HEK293 (cell line): ENCODE results near the gene HOXC11.
A peak's percentile ranks its signal among the peaks of the same experiment; 100 is the strongest.

Source experiments
- GLIS2 ChIP-seq: fragments of 450-650 bp; formaldehyde crosslinking; IDR thresholded peaks from 2 replicates; pipeline ENCODE4 v1.5.1; 2016; ENCODE audit warnings: missing biosample characterization, missing genetic modification characterization
- INSM2 ChIP-seq: fragments of 450-650 bp; formaldehyde crosslinking; IDR thresholded peaks from 2 replicates; pipeline ENCODE4 v1.5.1; 2016; ENCODE audit warnings: missing biosample characterization, missing genetic modification characterization
- PRDM4 ChIP-seq: fragments of 450-650 bp; formaldehyde crosslinking; IDR thresholded peaks from 2 replicates; pipeline ENCODE4 v1.5.1; 2017; ENCODE audit warnings: missing biosample characterization, missing genetic modification characterization
- SCRT1 ChIP-seq: fragments of 450-650 bp; formaldehyde crosslinking; IDR thresholded peaks from 2 replicates; pipeline ENCODE4 v1.5.1; 2016; ENCODE audit warnings: missing biosample characterization, missing genetic modification characterization, borderline replicate concordance
- SCRT2 ChIP-seq: fragments of 450-650 bp; formaldehyde crosslinking; IDR thresholded peaks from 2 replicates; pipeline ENCODE4 v1.5.1; 2016; ENCODE audit warnings: missing biosample characterization, missing genetic modification characterization
- SP3 ChIP-seq: fragments of 450-650 bp; formaldehyde crosslinking; IDR thresholded peaks from 2 replicates; pipeline ENCODE4 v1.5.1; 2016; ENCODE audit warnings: missing biosample characterization, missing genetic modification characterization
- TCF7L2 ChIP-seq: IDR thresholded peaks from 2 replicates; pipeline ENCODE4 v1.6.1; 2011; ENCODE audit warnings: low read depth, mild to moderate bottlenecking, inconsistent platforms, low read length, moderate library complexity, borderline replicate concordance
- ZBTB11 ChIP-seq: fragments of 450-650 bp; formaldehyde crosslinking; conservative IDR thresholded peaks from 2 replicates; pipeline ENCODE4 v1.5.1; 2016; ENCODE audit warnings: low read depth, missing biosample characterization, missing genetic modification characterization
- ZFP69B ChIP-seq: fragments of 450-650 bp; formaldehyde crosslinking; IDR thresholded peaks from 2 replicates; pipeline ENCODE4 v1.5.1; 2016; ENCODE audit warnings: missing biosample characterization, missing genetic modification characterization
- ZNF140 ChIP-seq: fragments of 450-650 bp; formaldehyde crosslinking; IDR thresholded peaks from 2 replicates; pipeline ENCODE4 v1.5.1; 2016; ENCODE audit warnings: missing biosample characterization, missing genetic modification characterization
- ZNF169 ChIP-seq: fragments of 450-650 bp; formaldehyde crosslinking; IDR thresholded peaks from 2 replicates; pipeline ENCODE4 v1.5.1; 2016; ENCODE audit warnings: missing biosample characterization, missing genetic modification characterization
- ZNF223 ChIP-seq: fragments of 450-650 bp; formaldehyde crosslinking; IDR thresholded peaks from 2 replicates; pipeline ENCODE4 v1.5.1; 2016; ENCODE audit warnings: missing biosample characterization, missing genetic modification characterization
- ZNF302 ChIP-seq: fragments of 450-650 bp; formaldehyde crosslinking; IDR thresholded peaks from 2 replicates; pipeline ENCODE4 v1.5.1; 2016; ENCODE audit warnings: missing biosample characterization, missing genetic modification characterization, low read depth
- ZNF335 ChIP-seq: fragments of 450-650 bp; formaldehyde crosslinking; conservative IDR thresholded peaks from 2 replicates; pipeline ENCODE4 v1.5.1; 2016; ENCODE audit warnings: missing biosample characterization, missing genetic modification characterization
- ZNF544 ChIP-seq: fragments of 450-650 bp; formaldehyde crosslinking; IDR thresholded peaks from 2 replicates; pipeline ENCODE4 v1.5.0; 2017; ENCODE audit warnings: missing biosample characterization, missing genetic modification characterization
- ZNF624 ChIP-seq: fragments of 450-650 bp; formaldehyde crosslinking; IDR thresholded peaks from 2 replicates; pipeline ENCODE4 v1.5.1; 2017; ENCODE audit warnings: missing biosample characterization, missing genetic modification characterization
- ZNF629 ChIP-seq: fragments of 450-650 bp; formaldehyde crosslinking; IDR thresholded peaks from 2 replicates; pipeline ENCODE4 v1.5.1; 2017; ENCODE audit warnings: missing biosample characterization, missing genetic modification characterization
- ZNF639 ChIP-seq: fragments of 450-650 bp; formaldehyde crosslinking; IDR thresholded peaks from 2 replicates; pipeline ENCODE4 v1.5.1; 2016; ENCODE audit warnings: missing biosample characterization, missing genetic modification characterization
- ZNF664 ChIP-seq: fragments of 450-650 bp; formaldehyde crosslinking; IDR thresholded peaks from 2 replicates; pipeline ENCODE4 v1.5.1; 2016; ENCODE audit warnings: missing biosample characterization, missing genetic modification characterization
- ZSCAN30 ChIP-seq: fragments of 450-650 bp; IDR thresholded peaks from 2 replicates; pipeline ENCODE4 v1.5.1; 2018; ENCODE audit warnings: missing biosample characterization, mild to moderate bottlenecking, missing genetic modification characterization, moderate library complexity
- TF ChIP-seq, protein P1 (sequence below): fragments of 450-650 bp; formaldehyde crosslinking; IDR thresholded peaks from 2 replicates; pipeline ENCODE4 v1.5.1; 2017; ENCODE audit warnings: missing biosample characterization, missing genetic modification characterization
- TF ChIP-seq, protein P2 (sequence below): fragments of 450-650 bp; formaldehyde crosslinking; IDR thresholded peaks from 2 replicates; pipeline ENCODE4 v1.5.1; 2016; ENCODE audit warnings: missing biosample characterization, missing genetic modification characterization
- TF ChIP-seq, protein P3 (sequence below): fragments of 450-650 bp; formaldehyde crosslinking; IDR thresholded peaks from 2 replicates; pipeline ENCODE4 v1.5.1; 2016; ENCODE audit warnings: missing biosample characterization, missing genetic modification characterization
- TF ChIP-seq, protein P4 (sequence below): fragments of 450-650 bp; formaldehyde crosslinking; IDR thresholded peaks from 2 replicates; pipeline ENCODE4 v1.5.1; 2017; ENCODE audit warnings: missing biosample characterization, missing genetic modification characterization

Gene HOXC11

DNA sequence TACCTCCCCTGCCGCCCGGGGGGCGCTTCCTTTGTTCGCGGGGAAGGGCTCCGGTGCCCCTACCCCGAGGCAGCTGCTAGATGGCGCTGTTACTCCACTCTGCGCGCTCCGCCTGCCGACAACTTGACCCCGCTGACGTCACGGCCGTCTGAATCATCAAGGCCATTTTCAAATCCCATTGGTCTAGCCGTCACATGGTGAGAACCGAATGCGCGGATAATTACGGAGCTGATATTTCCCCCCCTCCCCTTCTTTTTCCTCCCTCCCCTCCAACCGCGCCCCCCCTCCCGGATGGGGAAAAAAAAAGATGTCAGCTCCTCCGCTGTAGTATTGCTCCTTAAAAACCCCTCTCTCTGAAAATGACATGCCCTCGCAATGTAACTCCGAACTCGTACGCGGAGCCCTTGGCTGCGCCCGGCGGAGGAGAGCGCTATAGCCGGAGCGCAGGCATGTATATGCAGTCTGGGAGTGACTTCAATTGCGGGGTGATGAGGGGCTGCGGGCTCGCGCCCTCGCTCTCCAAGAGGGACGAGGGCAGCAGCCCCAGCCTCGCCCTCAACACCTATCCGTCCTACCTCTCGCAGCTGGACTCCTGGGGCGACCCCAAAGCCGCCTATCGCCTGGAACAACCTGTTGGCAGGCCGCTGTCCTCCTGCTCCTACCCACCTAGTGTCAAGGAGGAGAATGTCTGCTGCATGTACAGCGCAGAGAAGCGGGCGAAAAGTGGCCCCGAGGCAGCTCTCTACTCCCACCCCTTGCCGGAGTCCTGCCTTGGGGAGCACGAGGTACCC lies 12.2 kb downstream of the HOXC11 start, which contains the start of gene HOXC10 (continued):
- TF ChIP-seq ZBTB11 (tag by site-specific recombination): no peak
- TF ChIP-seq, protein P1, sequence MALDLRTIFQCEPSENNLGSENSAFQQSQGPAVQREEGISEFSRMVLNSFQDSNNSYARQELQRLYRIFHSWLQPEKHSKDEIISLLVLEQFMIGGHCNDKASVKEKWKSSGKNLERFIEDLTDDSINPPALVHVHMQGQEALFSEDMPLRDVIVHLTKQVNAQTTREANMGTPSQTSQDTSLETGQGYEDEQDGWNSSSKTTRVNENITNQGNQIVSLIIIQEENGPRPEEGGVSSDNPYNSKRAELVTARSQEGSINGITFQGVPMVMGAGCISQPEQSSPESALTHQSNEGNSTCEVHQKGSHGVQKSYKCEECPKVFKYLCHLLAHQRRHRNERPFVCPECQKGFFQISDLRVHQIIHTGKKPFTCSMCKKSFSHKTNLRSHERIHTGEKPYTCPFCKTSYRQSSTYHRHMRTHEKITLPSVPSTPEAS (tag by site-specific recombination): no peak
- TF ChIP-seq ZNF664: no peak
- TF ChIP-seq ZNF335 (tag by site-specific recombination): 0 out of 2 replicates have a peak, but pooled peaks have one; percentile 22
- TF ChIP-seq ZNF544 (tag by site-specific recombination): no peak
- TF ChIP-seq PRDM4 (tag by site-specific recombination): no peak
- peak; percentile 53 for TF ChIP-seq GLIS2 (tag by site-specific recombination)
- peak; percentile 98 for TF ChIP-seq ZNF629
- peak; percentile 72; the same call in 1 of the 2 replicates for TF ChIP-seq SCRT1 (tag by site-specific recombination)
- 0 out of 2 replicates have a peak, but pooled peaks have one; percentile 41 for TF ChIP-seq ZSCAN30 (tag by site-specific recombination)
- TF ChIP-seq ZFP69B (tag by site-specific recombination): no peak
- peak; percentile 71 for TF ChIP-seq INSM2 (tag by site-specific recombination)
- TF ChIP-seq ZNF624 (tag by site-specific recombination): no peak
- TF ChIP-seq SCRT2 (tag by site-specific recombination): peak; percentile 97
- TF ChIP-seq, protein P2, sequence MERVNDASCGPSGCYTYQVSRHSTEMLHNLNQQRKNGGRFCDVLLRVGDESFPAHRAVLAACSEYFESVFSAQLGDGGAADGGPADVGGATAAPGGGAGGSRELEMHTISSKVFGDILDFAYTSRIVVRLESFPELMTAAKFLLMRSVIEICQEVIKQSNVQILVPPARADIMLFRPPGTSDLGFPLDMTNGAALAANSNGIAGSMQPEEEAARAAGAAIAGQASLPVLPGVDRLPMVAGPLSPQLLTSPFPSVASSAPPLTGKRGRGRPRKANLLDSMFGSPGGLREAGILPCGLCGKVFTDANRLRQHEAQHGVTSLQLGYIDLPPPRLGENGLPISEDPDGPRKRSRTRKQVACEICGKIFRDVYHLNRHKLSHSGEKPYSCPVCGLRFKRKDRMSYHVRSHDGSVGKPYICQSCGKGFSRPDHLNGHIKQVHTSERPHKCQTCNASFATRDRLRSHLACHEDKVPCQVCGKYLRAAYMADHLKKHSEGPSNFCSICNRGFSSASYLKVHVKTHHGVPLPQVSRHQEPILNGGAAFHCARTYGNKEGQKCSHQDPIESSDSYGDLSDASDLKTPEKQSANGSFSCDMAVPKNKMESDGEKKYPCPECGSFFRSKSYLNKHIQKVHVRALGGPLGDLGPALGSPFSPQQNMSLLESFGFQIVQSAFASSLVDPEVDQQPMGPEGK: peak; percentile 83
- TF ChIP-seq ZNF140 (tag by site-specific recombination): no peak
- TF ChIP-seq, protein P3, sequence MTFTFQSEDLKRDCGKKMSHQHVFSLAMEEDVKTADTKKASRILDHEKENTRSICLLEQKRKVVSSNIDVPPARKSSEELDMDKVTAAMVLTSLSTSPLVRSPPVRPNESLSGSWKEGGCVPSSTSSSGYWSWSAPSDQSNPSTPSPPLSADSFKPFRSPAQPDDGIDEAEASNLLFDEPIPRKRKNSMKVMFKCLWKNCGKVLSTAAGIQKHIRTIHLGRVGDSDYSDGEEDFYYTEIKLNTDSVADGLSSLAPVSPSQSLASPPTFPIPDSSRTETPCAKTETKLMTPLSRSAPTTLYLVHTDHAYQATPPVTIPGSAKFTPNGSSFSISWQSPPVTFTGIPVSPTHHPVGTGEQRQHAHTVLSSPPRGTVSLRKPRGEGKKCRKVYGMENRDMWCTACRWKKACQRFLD (tag by site-specific recombination): no peak
- no peak; the same call in 1 of the 2 replicates for TF ChIP-seq ZNF639
- no peak for TF ChIP-seq TCF7L2
- no peak for TF ChIP-seq ZNF223 (tag by site-specific recombination)
- TF ChIP-seq, protein P4, sequence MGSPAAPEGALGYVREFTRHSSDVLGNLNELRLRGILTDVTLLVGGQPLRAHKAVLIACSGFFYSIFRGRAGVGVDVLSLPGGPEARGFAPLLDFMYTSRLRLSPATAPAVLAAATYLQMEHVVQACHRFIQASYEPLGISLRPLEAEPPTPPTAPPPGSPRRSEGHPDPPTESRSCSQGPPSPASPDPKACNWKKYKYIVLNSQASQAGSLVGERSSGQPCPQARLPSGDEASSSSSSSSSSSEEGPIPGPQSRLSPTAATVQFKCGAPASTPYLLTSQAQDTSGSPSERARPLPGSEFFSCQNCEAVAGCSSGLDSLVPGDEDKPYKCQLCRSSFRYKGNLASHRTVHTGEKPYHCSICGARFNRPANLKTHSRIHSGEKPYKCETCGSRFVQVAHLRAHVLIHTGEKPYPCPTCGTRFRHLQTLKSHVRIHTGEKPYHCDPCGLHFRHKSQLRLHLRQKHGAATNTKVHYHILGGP (tag by site-specific recombination): no peak
- TF ChIP-seq ZNF169 (tag by site-specific recombination): no peak
- TF ChIP-seq SP3: peak; percentile 38; the same call in 1 of the 2 replicates
- TF ChIP-seq ZNF302: no peak
